ENCODE data around the gene PRCD. TPM values are rescaled to one million over a fixed set of nuclear protein-coding genes. Genes with fewer than 3 reads are reported as not detected.

Gene PRCD
- total RNA-seq, 2 donors from 2014 or later = 0.52 to 4.6 TPM

GRCh38 chr17:76497699-76497978, 42.2 kb upstream of the PRCD start:
- H3K27me3 ChIP-seq = no peaks in the 10 kb centered on the region
- peak overlapping the region; percentile 76 to 96 (median 89) for H3K27ac ChIP-seq
- H3K4me1 ChIP-seq = peaks cover 76% of the 10 kb centered on the region
- no peak for ATAC-seq
- no peak for DNase-seq
- no peaks in the 10 kb centered on the region for H3K36me3 ChIP-seq (replicated peaks in 1 of 2; ENCODE audit: insufficient read depth in 1 of 2, low read depth in 2 of 2)
- TF ChIP-seq, protein P1, sequence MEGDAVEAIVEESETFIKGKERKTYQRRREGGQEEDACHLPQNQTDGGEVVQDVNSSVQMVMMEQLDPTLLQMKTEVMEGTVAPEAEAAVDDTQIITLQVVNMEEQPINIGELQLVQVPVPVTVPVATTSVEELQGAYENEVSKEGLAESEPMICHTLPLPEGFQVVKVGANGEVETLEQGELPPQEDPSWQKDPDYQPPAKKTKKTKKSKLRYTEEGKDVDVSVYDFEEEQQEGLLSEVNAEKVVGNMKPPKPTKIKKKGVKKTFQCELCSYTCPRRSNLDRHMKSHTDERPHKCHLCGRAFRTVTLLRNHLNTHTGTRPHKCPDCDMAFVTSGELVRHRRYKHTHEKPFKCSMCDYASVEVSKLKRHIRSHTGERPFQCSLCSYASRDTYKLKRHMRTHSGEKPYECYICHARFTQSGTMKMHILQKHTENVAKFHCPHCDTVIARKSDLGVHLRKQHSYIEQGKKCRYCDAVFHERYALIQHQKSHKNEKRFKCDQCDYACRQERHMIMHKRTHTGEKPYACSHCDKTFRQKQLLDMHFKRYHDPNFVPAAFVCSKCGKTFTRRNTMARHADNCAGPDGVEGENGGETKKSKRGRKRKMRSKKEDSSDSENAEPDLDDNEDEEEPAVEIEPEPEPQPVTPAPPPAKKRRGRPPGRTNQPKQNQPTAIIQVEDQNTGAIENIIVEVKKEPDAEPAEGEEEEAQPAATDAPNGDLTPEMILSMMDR (IDR thresholded peaks at IDR 0.05) = no peak
- TF ChIP-seq POLR2A (IDR thresholded peaks at IDR 0.05) = no peak
- intact Hi-C loops (cut with DNase I) = no loop called here
- H3K4me3 ChIP-seq = no peak overlapping the region
- WGBS, 2 donors = 0 to 11% methylated on average over 1 to 2 of the region's 2 CpGs
- no peaks in the 10 kb centered on the region for H3K9me3 ChIP-seq

GRCh38 chr17:76497979-76498875, 41.6 kb upstream of the PRCD start:
- ATAC-seq = peak; percentile 49
- no peak overlapping the region for H3K4me3 ChIP-seq
- no peaks in the 10 kb centered on the region for H3K9me3 ChIP-seq
- no peaks in the 10 kb centered on the region for H3K36me3 ChIP-seq (replicated peaks in 1 of 2; ENCODE audit: insufficient read depth in 1 of 2, low read depth in 2 of 2)
- 14 to 30% methylated on average over 2 to 31 of the region's 31 CpGs for WGBS, 2 donors
- peak; percentile 81 to 92 (median 90) for DNase-seq
- H3K27ac ChIP-seq = peak overlapping the region; percentile 76 to 96 (median 89)
- H3K27me3 ChIP-seq = no peaks in the 10 kb centered on the region
- H3K4me1 ChIP-seq = peaks cover 78% of the 10 kb centered on the region
- TF ChIP-seq, protein P1 (IDR thresholded peaks at IDR 0.05) = peak in 1 of 7 experiments; percentile 7
- TF ChIP-seq POLR2A (IDR thresholded peaks at IDR 0.05) = peak; percentile 46 to 84 (median 74)
- intact Hi-C loops (cut with DNase I) = no loop called here

- Histone ChIP-seq H3K27me3 (no peaks in the 10 kb centered on the region), H3K4me1 (peaks cover 74% of the 10 kb centered on the region), H3K4me3 (no peak overlapping the region), H3K9me3 (no peaks in the 10 kb centered on the region), H3K27ac (peak overlapping the region; percentile 76 to 96 (median 89)), H3K36me3 (replicated peaks in 1 of 2; ENCODE audit: insufficient read depth in 1 of 2, low read depth in 2 of 2) (no peaks in the 10 kb centered on the region)
- intact Hi-C loops (cut with DNase I) = no loop called here
- TF ChIP-seq POLR2A (IDR thresholded peaks at IDR 0.05) = no peak
- TF ChIP-seq, protein P1 (IDR thresholded peaks at IDR 0.05) = no peak
- no peak for ATAC-seq
- WGBS, 2 donors = 44 to 48% methylated on average over 4 of the region's 4 CpGs
- no peak for DNase-seq
These were observed 41.0 kb upstream of the PRCD start for GRCh38 chr17:76498876-76499251.

GRCh38 chr17:76499267-76499667, 40.6 kb upstream of the PRCD start:
- no peaks in the 10 kb centered on the region for H3K27me3 ChIP-seq
- peak overlapping the region in 3 of 4 donors; percentile 85 to 96 (median 93) for H3K27ac ChIP-seq
- intact Hi-C loops (cut with DNase I) = no loop called here
- H3K36me3 ChIP-seq (replicated peaks in 1 of 2; ENCODE audit: insufficient read depth in 1 of 2, low read depth in 2 of 2) = no peaks in the 10 kb centered on the region
- no peak for ATAC-seq
- peak in 3 of 4 donors; percentile 39 to 56 (median 52) for DNase-seq
- WGBS, 2 donors = 36 to 54% methylated on average over 4 to 5 of the region's 5 CpGs
- peak in 2 of 3 donors; percentile 3 to 5 for TF ChIP-seq POLR2A (IDR thresholded peaks at IDR 0.05)
- TF ChIP-seq, protein P1 (IDR thresholded peaks at IDR 0.05) = no peak
- peaks cover 70% of the 10 kb centered on the region for H3K4me1 ChIP-seq
- H3K9me3 ChIP-seq = no peaks in the 10 kb centered on the region
- H3K4me3 ChIP-seq = no peak overlapping the region
